CD4-positive, alpha-beta T cell (primary cell): Measurements from ENCODE around the gene ABCC4. TPM values are rescaled to one million over a fixed set of nuclear protein-coding genes. Genes with fewer than 3 reads are reported as not detected.

Source experiments
- ATAC-seq: fragments of 200-7000 bp; cut with Tn5 transposase; one replicate; pipeline ENCODE4 v1.10.0; 2022; ENCODE audit warnings: mild to moderate bottlenecking; ENCODE audit not compliant: poor library complexity
- CTCF ChIA-PET: fragments of 350-600 bp; sonication (Branson Sonifier 250); formaldehyde crosslinking; loops from one replicate; lab custom pipeline; 2021; ENCODE audit warnings: antibody characterized with exemption, inconsistent platforms; lab: Charles Lee
- POLR2A ChIA-PET: fragments of 350-600 bp; sonication (Branson Sonifier 250); formaldehyde crosslinking; loops from one replicate; lab custom pipeline; 2021; ENCODE audit warnings: antibody characterized with exemption, inconsistent platforms; lab: Charles Lee
- DNase-seq, 14 experiments: peaks; one replicate each; pipeline ENCODE4 v3.0.0-alpha.2; 2013 to 2020; ENCODE audit warnings: mixed read lengths in 2 of 14
- H3K27ac ChIP-seq, 2 donors: one replicate each; pipeline versions ENCODE4 v1.5.1 to v1.7.0; 2013; ENCODE audit warnings: low read length in 2 of 2, low read depth in 1 of 2, mild to moderate bottlenecking in 1 of 2
- H3K27me3 ChIP-seq, 2 experiments: 1 replicate in 1 of 2; 2 replicates in 1 of 2; pipeline versions ENCODE4 v1.6.1 to v1.7.0; 2013; ENCODE audit warnings: low read length in 2 of 2, control low read depth in 1 of 2, mild to moderate bottlenecking in 1 of 2, moderate library complexity in 1 of 2; ENCODE audit not compliant: insufficient read depth in 2 of 2, control insufficient read depth in 1 of 2
- H3K36me3 ChIP-seq: one replicate; pipeline ENCODE4 v1.6.1; 2013; ENCODE audit warnings: low read length, control low read depth; ENCODE audit not compliant: insufficient read depth
- H3K4me1 ChIP-seq: one replicate; pipeline ENCODE4 v1.6.1; 2013; ENCODE audit warnings: low read length, control low read depth; ENCODE audit not compliant: insufficient read depth
- H3K4me3 ChIP-seq: one replicate; pipeline ENCODE4 v1.5.1; 2013; ENCODE audit warnings: mild to moderate bottlenecking, low read length, moderate library complexity
- H3K9me3 ChIP-seq, 2 experiments: 1 replicate in 1 of 2; 2 replicates in 1 of 2; pipeline versions ENCODE4 v1.6.1 to v1.7.0; 2013; ENCODE audit warnings: low read length in 2 of 2, mild to moderate bottlenecking in 2 of 2, control low read depth in 1 of 2, moderate library complexity in 1 of 2; ENCODE audit not compliant: control insufficient read depth in 1 of 2, insufficient read depth in 1 of 2
- H3K27ac Mint-ChIP-seq: one replicate; pipeline ENCODE4 v1.8.0; 2020; ENCODE audit warnings: mixed read lengths
- H3K27me3 Mint-ChIP-seq: one replicate; pipeline ENCODE4 v1.8.0; 2021; ENCODE audit warnings: mixed read lengths
- H3K36me3 Mint-ChIP-seq: one replicate; pipeline ENCODE4 v1.8.0; 2021; ENCODE audit warnings: low read depth, mixed read lengths
- H3K4me1 Mint-ChIP-seq: one replicate; pipeline ENCODE4 v1.8.0; 2021; ENCODE audit warnings: low read depth, mixed read lengths
- H3K4me3 Mint-ChIP-seq: one replicate; pipeline ENCODE4 v1.8.0; 2020; ENCODE audit warnings: mild to moderate bottlenecking, mixed read lengths
- H3K9me3 Mint-ChIP-seq: one replicate; pipeline ENCODE4 v1.8.0; 2020; ENCODE audit warnings: mixed read lengths
- intact Hi-C, 2 experiments: fragments of 100-400 bp; cut with DNase I in 1 of 2; cut with micrococcal nuclease in 1 of 2; formaldehyde crosslinking; loops; one replicate each; pipeline versions ENCODE4 v1.15.1 to v1.9.0; 2023 to 2025; cut with DNase I, micrococcal nuclease
- total RNA-seq, 174 experiments: library from RNA in 2 of 174; stranded (reverse) in 2 of 174; gene quantifications; one replicate each; pipeline ENCODE4 v1.2.3 and lab custom pipeline; 2021 to 2026
- TF ChIP-seq, protein P1 (sequence below): fragments of 200-600 bp; IDR thresholded peaks from one replicate; pipeline ENCODE4 v1.8.0; 2022; ENCODE audit warnings: antibody characterized with exemption, mild to moderate bottlenecking

The ABCC4 gene
- total RNA-seq, 2 experiments from 2014 or later = 4.0 to 4.4 TPM

DNA sequence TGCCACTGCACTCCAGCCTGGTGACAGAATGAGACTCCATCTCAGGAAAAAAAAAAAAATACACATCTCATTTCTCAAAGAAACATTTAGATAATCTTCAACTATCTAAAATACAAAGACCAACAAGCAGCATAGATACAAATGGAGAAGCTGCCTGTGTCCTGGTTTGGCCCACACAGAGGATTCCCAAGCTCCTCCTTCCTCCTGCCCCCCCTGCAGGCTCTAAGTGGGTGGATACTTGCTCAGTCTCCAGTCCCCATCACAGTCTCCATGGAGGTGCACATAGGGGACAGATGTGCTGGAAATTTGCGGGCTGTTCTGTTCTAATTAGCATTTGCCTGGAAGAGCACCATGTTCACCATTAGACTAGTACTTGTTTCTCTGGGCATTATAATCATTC, 59.9 kb downstream of the ABCC4 start:
- ChIA-PET POLR2A (no interaction called here), CTCF (no interaction called here)
- Histone ChIP-seq H3K9me3 (no peaks in the 10 kb centered on the region), H3K4me1 (no peaks in the 10 kb centered on the region), H3K27ac (no peak overlapping the region), H3K27me3 (no peaks in the 10 kb centered on the region), H3K36me3 (no peaks in the 10 kb centered on the region), H3K4me3 (no peak overlapping the region)
- intact Hi-C loops = no loop called here
- peaks cover 9% of the 10 kb centered on the region for H3K4me1 Mint-ChIP-seq
- no peak overlapping the region for H3K27ac Mint-ChIP-seq
- H3K4me3 Mint-ChIP-seq = no peak overlapping the region
- no peaks in the 10 kb centered on the region for H3K9me3 Mint-ChIP-seq
- peaks cover 44% of the 10 kb centered on the region for H3K36me3 Mint-ChIP-seq
- no peaks in the 10 kb centered on the region for H3K27me3 Mint-ChIP-seq
- TF ChIP-seq, protein P1, sequence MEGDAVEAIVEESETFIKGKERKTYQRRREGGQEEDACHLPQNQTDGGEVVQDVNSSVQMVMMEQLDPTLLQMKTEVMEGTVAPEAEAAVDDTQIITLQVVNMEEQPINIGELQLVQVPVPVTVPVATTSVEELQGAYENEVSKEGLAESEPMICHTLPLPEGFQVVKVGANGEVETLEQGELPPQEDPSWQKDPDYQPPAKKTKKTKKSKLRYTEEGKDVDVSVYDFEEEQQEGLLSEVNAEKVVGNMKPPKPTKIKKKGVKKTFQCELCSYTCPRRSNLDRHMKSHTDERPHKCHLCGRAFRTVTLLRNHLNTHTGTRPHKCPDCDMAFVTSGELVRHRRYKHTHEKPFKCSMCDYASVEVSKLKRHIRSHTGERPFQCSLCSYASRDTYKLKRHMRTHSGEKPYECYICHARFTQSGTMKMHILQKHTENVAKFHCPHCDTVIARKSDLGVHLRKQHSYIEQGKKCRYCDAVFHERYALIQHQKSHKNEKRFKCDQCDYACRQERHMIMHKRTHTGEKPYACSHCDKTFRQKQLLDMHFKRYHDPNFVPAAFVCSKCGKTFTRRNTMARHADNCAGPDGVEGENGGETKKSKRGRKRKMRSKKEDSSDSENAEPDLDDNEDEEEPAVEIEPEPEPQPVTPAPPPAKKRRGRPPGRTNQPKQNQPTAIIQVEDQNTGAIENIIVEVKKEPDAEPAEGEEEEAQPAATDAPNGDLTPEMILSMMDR = no peak
- DNase-seq = no peak
- no peak for ATAC-seq

DNA sequence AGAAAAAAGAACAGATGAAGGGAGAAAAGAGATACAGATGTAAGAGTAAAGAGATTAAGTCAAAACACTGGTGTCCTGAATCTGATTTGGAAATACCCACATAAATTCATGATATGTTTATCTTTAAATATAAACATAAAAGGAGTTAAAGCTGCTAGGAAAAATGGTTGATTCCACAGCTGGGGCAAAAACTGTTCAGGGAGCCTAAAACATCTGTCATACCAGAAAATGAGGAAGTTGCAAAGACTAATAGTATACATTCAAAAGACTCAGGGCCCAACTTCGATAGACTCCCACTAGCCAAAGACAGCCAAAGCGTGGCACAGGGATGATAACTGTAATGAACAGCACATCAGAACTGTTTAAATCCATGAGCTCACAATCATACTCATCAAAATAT, 62.0 kb downstream of the ABCC4 start:
- Mint-ChIP-seq H3K9me3 (no peaks in the 10 kb centered on the region), H3K27me3 (no peaks in the 10 kb centered on the region), H3K4me3 (no peak overlapping the region), H3K36me3 (peaks cover 34% of the 10 kb centered on the region), H3K4me1 (peaks cover 4% of the 10 kb centered on the region), H3K27ac (no peak overlapping the region)
- TF ChIP-seq, protein P1 = no peak
- no peak overlapping the region for H3K4me3 ChIP-seq
- no peaks in the 10 kb centered on the region for H3K36me3 ChIP-seq
- CTCF ChIA-PET = no interaction called here
- POLR2A ChIA-PET = no interaction called here
- no peaks in the 10 kb centered on the region for H3K9me3 ChIP-seq
- DNase-seq (no peak), ATAC-seq (no peak)
- no peaks in the 10 kb centered on the region for H3K27me3 ChIP-seq
- intact Hi-C loops = no loop called here
- no peak overlapping the region for H3K27ac ChIP-seq
- H3K4me1 ChIP-seq = no peaks in the 10 kb centered on the region

GRCh38 chr13:95237310-95237870, 63.9 kb downstream of the ABCC4 start:
- CTCF ChIA-PET = no interaction called here
- no peak overlapping the region for H3K4me3 ChIP-seq
- no peak for ATAC-seq
- intact Hi-C loops = no loop called here
- Mint-ChIP-seq H3K36me3 (peaks cover 26% of the 10 kb centered on the region), H3K4me3 (no peak overlapping the region), H3K27ac (no peak overlapping the region), H3K4me1 (peaks cover 4% of the 10 kb centered on the region), H3K27me3 (no peaks in the 10 kb centered on the region), H3K9me3 (no peaks in the 10 kb centered on the region)
- POLR2A ChIA-PET = no interaction called here
- H3K27me3 ChIP-seq = no peaks in the 10 kb centered on the region
- no peaks in the 10 kb centered on the region for H3K9me3 ChIP-seq
- DNase-seq = no peak
- H3K4me1 ChIP-seq = no peaks in the 10 kb centered on the region
- TF ChIP-seq, protein P1 = no peak
- H3K36me3 ChIP-seq = no peaks in the 10 kb centered on the region
- no peak overlapping the region for H3K27ac ChIP-seq
